ENCODE results near the gene LHX5.

GRCh38 chr12:113456199-113456598 is 15.5 kb downstream of the LHX5 start:
- TF ChIP-seq EZH2 (IDR thresholded peaks at IDR 0.05; ENCODE audit: insufficient read depth, low read length): no peak
- TF ChIP-seq CTCF (IDR thresholded peaks at IDR 0.05; ENCODE audit: insufficient read depth, low read depth, low read length): no peak

Measured in astrocyte (in vitro differentiated cells and primary cell).